Measurements from ENCODE around the gene SNCA.

DNA sequence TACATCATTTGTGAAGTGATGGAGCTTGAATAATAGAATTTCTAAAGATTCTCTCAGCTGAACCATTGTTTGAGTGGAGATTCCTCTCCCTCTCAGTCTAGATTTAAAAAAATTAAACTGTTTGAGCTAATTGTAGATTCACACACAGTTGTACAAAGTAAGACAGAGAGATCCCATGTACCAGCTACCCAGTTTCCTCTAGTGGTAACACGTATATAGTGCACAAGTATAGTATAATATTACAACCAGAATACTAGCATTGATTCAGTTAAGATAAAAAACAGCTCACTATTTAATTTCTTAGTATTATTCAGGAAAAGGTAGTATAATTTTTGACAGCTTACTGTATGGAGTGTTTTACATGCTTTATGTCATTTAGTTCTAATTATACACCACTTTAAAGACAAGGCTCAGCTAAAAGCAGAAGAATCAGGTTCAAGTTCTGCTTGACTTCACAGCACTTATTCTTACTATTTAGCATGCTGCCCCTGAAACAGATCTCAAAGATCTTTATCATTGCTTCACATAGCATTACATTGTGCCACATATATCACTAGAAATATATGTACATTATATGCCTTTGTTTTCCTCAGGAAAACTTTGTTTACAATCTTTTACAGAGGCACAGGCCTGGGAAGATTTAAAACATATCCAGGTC lies 136.1 kb downstream of the SNCA start:
- TF ChIP-seq, protein P1, sequence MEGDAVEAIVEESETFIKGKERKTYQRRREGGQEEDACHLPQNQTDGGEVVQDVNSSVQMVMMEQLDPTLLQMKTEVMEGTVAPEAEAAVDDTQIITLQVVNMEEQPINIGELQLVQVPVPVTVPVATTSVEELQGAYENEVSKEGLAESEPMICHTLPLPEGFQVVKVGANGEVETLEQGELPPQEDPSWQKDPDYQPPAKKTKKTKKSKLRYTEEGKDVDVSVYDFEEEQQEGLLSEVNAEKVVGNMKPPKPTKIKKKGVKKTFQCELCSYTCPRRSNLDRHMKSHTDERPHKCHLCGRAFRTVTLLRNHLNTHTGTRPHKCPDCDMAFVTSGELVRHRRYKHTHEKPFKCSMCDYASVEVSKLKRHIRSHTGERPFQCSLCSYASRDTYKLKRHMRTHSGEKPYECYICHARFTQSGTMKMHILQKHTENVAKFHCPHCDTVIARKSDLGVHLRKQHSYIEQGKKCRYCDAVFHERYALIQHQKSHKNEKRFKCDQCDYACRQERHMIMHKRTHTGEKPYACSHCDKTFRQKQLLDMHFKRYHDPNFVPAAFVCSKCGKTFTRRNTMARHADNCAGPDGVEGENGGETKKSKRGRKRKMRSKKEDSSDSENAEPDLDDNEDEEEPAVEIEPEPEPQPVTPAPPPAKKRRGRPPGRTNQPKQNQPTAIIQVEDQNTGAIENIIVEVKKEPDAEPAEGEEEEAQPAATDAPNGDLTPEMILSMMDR (conservative IDR thresholded peaks at IDR 0.05; ENCODE audit: low read depth, low read length), result no peak
- no peak for TF ChIP-seq EZH2 (IDR thresholded peaks at IDR 0.05; ENCODE audit: borderline replicate concordance, low read depth, low read length, poor library complexity, severe bottlenecking)

All from A673 (cell line).